Gastrocnemius medialis (tissue), 4 donors: ENCODE results near the gene GBP2. TPM values are rescaled to one million over a fixed set of nuclear protein-coding genes. Genes with fewer than 3 reads are reported as not detected.

ENCODE experiments used
- ATAC-seq, 2 donors: fragments of 150-250 bp; one replicate each; pipeline ENCODE4 v1.9.1; 2016
- DNase-seq, 2 donors: peaks; one replicate each; pipeline ENCODE4 v3.0.0-alpha.2; 2019
- H3K27ac ChIP-seq, 4 donors: fragments of 200-600 bp; sonication (generic); 1 replicate in 1 of 4; 2 replicates in 3 of 4; pipeline ENCODE4 v1.5.1; 2016 to 2018; ENCODE audit warnings: mild to moderate bottlenecking in 2 of 4, moderate library complexity in 1 of 4
- H3K27me3 ChIP-seq, 3 donors: fragments of 200-600 bp; sonication (generic) in 2 of 3; 1 replicate in 1 of 3; 2 replicates in 2 of 3; pipeline versions ENCODE4 v1.5.1 to v1.6.0; 2016 to 2019; ENCODE audit warnings: mild to moderate bottlenecking in 1 of 3, moderate library complexity in 1 of 3
- H3K36me3 ChIP-seq, 2 donors: fragments of 200-600 bp; sonication (generic) in 1 of 2; one replicate each; pipeline ENCODE4 v1.5.1; 2017 to 2018
- H3K4me1 ChIP-seq, 2 donors: fragments of 200-600 bp; sonication (generic) in 1 of 2; one replicate each; pipeline ENCODE4 v1.5.1; 2016 to 2017; ENCODE audit warnings: mild to moderate bottlenecking in 2 of 2
- H3K4me3 ChIP-seq, 4 donors: fragments of 200-600 bp; sonication (generic) in 3 of 4; 1 replicate in 1 of 4; 2 replicates in 3 of 4; pipeline ENCODE4 v1.5.1; 2016 to 2019; ENCODE audit warnings: mild to moderate bottlenecking in 2 of 4
- H3K9me3 ChIP-seq, 3 donors: fragments of 200-600 bp; sonication (generic) in 2 of 3; 1 replicate in 1 of 3; 2 replicates in 2 of 3; pipeline ENCODE4 v1.5.1; 2016 to 2019
- CTCF ChIP-seq, 5 experiments: fragments of 450-650 bp in 3 of 5; fragments of 200-600 bp in 2 of 5; sonication (generic) in 2 of 5; IDR thresholded peaks in 4 of 5; conservative IDR thresholded peaks in 1 of 5; 1 replicate in 4 of 5; 2 replicates in 1 of 5; pipeline ENCODE4 v1.5.1; 2016 to 2019; ENCODE audit warnings: antibody characterized with exemption in 5 of 5, mild to moderate bottlenecking in 3 of 5, moderate library complexity in 3 of 5
- POLR2A ChIP-seq, 2 donors: fragments of 450-650 bp; IDR thresholded peaks; one replicate each; pipeline ENCODE4 v1.6.1; 2017; ENCODE audit warnings: antibody characterized with exemption in 2 of 2, mild to moderate bottlenecking in 2 of 2, moderate library complexity in 2 of 2
- in situ Hi-C, 4 donors: fragments of 200-750 bp; cut with MboI; loops; one replicate each; pipeline versions ENCODE4 v1.15.0 to v1.8.0; 2017; ENCODE audit warnings: low sequenced_read_pairs in 4 of 4
- intact Hi-C: fragments of 100-400 bp; cut with DNase I; formaldehyde crosslinking; loops from one replicate; pipeline ENCODE4 v1.15.1; 2023; ENCODE audit warnings: low total_unique reads
- total RNA-seq, 4 donors: library from RNA; depleted of rRNA; stranded (reverse); fragments of >200 nt; gene quantifications; one replicate each; pipeline versions ENCODE4 v1.1.0 to v1.2.3, GENCODE V29; 2016

The GBP2 gene
- total RNA-seq, 4 donors from 2014 or later: 28.6 to 115 (median 56.2) TPM

DNA sequence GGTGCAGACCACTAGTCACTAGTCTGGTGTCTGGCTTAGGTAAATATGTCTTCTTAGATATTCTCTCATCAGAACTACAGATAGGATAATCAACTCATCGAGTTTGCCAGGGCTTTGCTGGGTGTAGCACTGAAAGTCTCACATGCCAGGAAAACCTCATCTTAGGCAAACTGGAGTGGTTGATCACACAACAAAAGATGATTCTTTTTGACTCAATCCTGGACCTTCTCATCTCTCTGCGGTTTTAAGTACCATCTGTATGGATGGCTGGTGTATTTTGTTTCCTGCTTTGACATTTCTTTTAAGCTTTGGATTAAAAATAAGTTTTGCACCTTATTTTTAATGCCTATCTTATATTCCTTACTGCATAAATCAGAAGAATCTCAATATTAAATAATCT, 11.3 kb downstream of the GBP2 start:
- H3K4me1 ChIP-seq: no peaks in the 10 kb centered on the region
- no peak for ATAC-seq
- no peaks in the 10 kb centered on the region for H3K9me3 ChIP-seq
- DNase-seq: no peak
- intact Hi-C loops (no loop called here), in situ Hi-C loops (no loop called here)
- no peak for TF ChIP-seq POLR2A (IDR thresholded peaks at IDR 0.05)
- no peak for TF ChIP-seq CTCF (IDR thresholded peaks at IDR 0.05 in 4 of 5, conservative IDR thresholded peaks at IDR 0.05 in 1 of 5)
- peaks cover 0 to 99% of the 10 kb centered on the region in 2 donors for H3K36me3 ChIP-seq
- H3K27ac ChIP-seq: no peak overlapping the region
- H3K27me3 ChIP-seq: no peaks in the 10 kb centered on the region
- H3K4me3 ChIP-seq: no peak overlapping the region

DNA sequence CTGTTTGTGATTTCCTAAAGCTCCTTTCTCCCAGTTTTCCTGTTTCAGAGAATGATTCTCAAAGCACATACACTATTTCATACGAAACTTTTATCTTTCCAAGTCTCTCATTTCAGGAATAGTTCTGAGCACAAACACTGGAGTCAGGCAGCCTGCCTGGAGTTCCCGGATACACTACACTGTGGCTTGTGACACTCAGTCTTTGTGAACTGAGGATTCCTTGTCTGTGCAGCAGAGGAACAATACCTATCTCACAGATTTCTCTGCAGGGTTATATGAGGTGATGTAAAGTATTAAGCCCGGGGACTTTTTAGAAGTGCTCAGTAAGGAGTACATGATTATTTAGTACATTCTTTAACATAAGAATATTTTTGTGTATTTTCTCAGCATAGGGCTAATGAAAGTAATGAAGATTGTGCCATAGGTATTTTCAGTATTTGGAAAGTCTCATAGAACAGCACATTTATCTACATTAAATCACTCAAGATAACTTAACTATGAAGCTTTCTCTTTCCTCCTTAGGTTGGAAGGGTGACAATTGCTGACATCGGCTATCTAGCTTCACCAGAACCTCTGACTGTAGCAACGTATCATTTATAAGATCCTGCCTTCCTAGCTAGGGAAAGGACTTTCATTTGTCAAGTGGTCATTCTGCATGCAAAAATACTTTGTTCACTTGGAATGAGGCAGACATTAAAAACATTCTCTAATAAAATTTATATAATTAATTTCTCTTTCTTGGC, 12.9 kb downstream of the GBP2 start:
- H3K4me3 ChIP-seq: no peak overlapping the region
- in situ Hi-C loops (no loop called here), intact Hi-C loops (no loop called here)
- DNase-seq (no peak), ATAC-seq (no peak)
- H3K9me3 ChIP-seq: no peaks in the 10 kb centered on the region
- no peaks in the 10 kb centered on the region for H3K27me3 ChIP-seq
- H3K4me1 ChIP-seq: no peaks in the 10 kb centered on the region
- peaks cover 0 to 99% of the 10 kb centered on the region in 2 donors for H3K36me3 ChIP-seq
- no peak overlapping the region for H3K27ac ChIP-seq
- TF ChIP-seq CTCF (IDR thresholded peaks at IDR 0.05 in 4 of 5, conservative IDR thresholded peaks at IDR 0.05 in 1 of 5) (no peak), POLR2A (IDR thresholded peaks at IDR 0.05) (no peak)

DNA sequence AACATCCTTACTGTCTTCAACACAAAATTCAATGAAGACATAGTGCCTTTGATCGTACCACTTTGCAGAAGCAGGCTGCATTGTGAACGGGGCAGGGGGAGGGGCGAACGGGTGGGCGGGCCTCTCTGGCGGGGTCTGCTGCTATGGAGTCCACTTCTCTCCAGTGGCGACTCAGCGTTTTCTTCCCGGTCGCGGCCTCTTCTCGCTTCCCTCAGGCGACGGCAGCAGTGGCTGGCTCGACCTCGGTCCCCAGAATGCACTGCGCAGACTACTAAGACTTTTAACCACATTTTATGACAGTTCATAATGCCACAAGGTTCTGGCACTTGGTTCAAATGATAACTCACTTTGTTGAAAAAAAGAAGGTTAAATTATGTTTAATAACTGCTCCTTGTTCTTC, 21.2 kb downstream of the GBP2 start:
- Histone ChIP-seq H3K4me1 (no peaks in the 10 kb centered on the region), H3K27ac (no peak overlapping the region), H3K4me3 (no peak overlapping the region), H3K27me3 (no peaks in the 10 kb centered on the region), H3K9me3 (no peaks in the 10 kb centered on the region), H3K36me3 (peaks cover 0 to 53% of the 10 kb centered on the region in 2 donors)
- in situ Hi-C loops: no loop called here
- intact Hi-C loops: no loop called here
- TF ChIP-seq POLR2A (IDR thresholded peaks at IDR 0.05) (no peak), CTCF (IDR thresholded peaks at IDR 0.05 in 4 of 5, conservative IDR thresholded peaks at IDR 0.05 in 1 of 5) (no peak)
- no peak for ATAC-seq
- no peak for DNase-seq

DNA sequence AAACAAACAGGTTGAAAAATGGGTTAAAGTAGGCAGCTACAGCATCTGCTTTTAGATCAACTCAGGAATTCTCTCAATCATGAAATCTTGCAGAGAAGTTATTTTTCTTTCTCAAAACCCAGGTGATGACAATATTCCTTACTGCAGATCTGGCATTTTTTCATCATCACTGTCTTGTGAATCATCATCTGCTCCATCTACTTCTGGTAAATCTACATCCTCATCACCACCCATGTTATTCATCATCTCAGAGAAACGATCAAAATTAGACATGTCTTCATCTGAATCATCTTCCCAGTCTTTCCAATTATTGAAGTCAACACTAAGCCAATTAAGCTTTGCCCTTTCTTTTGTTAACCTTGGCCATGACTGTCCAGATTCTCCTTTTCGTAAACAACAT, 21.8 kb downstream of the GBP2 start:
- intact Hi-C loops: no loop called here
- H3K36me3 ChIP-seq: peaks cover 0 to 48% of the 10 kb centered on the region in 2 donors
- in situ Hi-C loops: no loop called here
- ATAC-seq: no peak
- H3K27me3 ChIP-seq: no peaks in the 10 kb centered on the region
- no peak for DNase-seq
- TF ChIP-seq CTCF (IDR thresholded peaks at IDR 0.05 in 4 of 5, conservative IDR thresholded peaks at IDR 0.05 in 1 of 5): no peak
- no peak for TF ChIP-seq POLR2A (IDR thresholded peaks at IDR 0.05)
- no peaks in the 10 kb centered on the region for H3K9me3 ChIP-seq
- no peaks in the 10 kb centered on the region for H3K4me1 ChIP-seq
- H3K27ac ChIP-seq: no peak overlapping the region
- H3K4me3 ChIP-seq: no peak overlapping the region

- Histone ChIP-seq H3K4me1 (no peaks in the 10 kb centered on the region), H3K27ac (no peak overlapping the region), H3K4me3 (no peak overlapping the region), H3K9me3 (no peaks in the 10 kb centered on the region), H3K36me3 (peaks cover 0 to 29% of the 10 kb centered on the region in 2 donors), H3K27me3 (no peaks in the 10 kb centered on the region)
- intact Hi-C loops: no loop called here
- ATAC-seq: no peak
- in situ Hi-C loops: no loop called here
- no peak for DNase-seq
- no peak for TF ChIP-seq POLR2A (IDR thresholded peaks at IDR 0.05)
- no peak for TF ChIP-seq CTCF (IDR thresholded peaks at IDR 0.05 in 4 of 5, conservative IDR thresholded peaks at IDR 0.05 in 1 of 5)
Observed at GRCh38 chr1:89102021-89102420, 23.9 kb downstream of the GBP2 start.
